ENCODE data around the gene MEIKIN.
"Not testable (repeated sequence)": the region's sequence is repeated elsewhere in the genome, so short reads cannot be mapped to it uniquely, and the experiment has no call there.

GRCh38 chr5:131832702-131833101 is 112.8 kb downstream of the MEIKIN start:
- TF ChIP-seq CTCF (conservative IDR thresholded peaks at IDR 0.05 in 1 of 2, IDR thresholded peaks at IDR 0.05 in 1 of 2; ENCODE audit: low read depth in 1 of 2, low read length in 2 of 2); EZH2 (IDR thresholded peaks at IDR 0.05; ENCODE audit: low read length, missing control alignments): not testable (repeated sequence)

Data from fibroblast of lung (primary cell).